ENCODE data around the gene MECP2.

DNA sequence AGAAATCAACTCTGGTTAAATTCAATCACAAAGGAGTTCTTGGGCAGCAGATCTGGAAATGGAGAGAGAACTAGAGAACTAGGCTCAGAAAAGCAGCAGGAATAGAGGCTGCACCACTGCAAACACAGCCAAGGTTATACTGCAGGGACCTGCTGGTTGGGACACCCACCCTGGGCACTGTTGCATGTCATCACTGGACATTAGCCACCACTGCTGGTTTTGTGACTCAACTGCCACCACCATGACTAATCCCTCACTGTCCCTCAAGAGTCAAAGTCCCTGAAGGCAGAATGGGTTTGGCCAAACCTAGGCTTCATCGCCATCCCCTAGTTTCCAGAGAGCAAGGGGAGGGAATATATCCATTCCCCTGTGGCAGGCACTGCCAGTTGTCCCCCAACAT is 39.7 kb downstream of the MECP2 start:
- no peak for TF ChIP-seq POLR2AphosphoS5 (IDR thresholded peaks at IDR 0.05)
- TF ChIP-seq, protein P1, sequence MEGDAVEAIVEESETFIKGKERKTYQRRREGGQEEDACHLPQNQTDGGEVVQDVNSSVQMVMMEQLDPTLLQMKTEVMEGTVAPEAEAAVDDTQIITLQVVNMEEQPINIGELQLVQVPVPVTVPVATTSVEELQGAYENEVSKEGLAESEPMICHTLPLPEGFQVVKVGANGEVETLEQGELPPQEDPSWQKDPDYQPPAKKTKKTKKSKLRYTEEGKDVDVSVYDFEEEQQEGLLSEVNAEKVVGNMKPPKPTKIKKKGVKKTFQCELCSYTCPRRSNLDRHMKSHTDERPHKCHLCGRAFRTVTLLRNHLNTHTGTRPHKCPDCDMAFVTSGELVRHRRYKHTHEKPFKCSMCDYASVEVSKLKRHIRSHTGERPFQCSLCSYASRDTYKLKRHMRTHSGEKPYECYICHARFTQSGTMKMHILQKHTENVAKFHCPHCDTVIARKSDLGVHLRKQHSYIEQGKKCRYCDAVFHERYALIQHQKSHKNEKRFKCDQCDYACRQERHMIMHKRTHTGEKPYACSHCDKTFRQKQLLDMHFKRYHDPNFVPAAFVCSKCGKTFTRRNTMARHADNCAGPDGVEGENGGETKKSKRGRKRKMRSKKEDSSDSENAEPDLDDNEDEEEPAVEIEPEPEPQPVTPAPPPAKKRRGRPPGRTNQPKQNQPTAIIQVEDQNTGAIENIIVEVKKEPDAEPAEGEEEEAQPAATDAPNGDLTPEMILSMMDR (IDR thresholded peaks at IDR 0.05): no peak

All from suprapubic skin (tissue), 3 donors.